GM18517 (cell line): ENCODE results near the gene PAK6.

Experiments used
- ATAC-seq: cut with Tn5 transposase; IDR thresholded peaks from one replicate; pipeline ENCODE4 v1.9.1; 2021; ENCODE audit warnings: mild to moderate bottlenecking, moderate library complexity; ENCODE audit not compliant: unreplicated experiment

PAK6 gene

DNA sequence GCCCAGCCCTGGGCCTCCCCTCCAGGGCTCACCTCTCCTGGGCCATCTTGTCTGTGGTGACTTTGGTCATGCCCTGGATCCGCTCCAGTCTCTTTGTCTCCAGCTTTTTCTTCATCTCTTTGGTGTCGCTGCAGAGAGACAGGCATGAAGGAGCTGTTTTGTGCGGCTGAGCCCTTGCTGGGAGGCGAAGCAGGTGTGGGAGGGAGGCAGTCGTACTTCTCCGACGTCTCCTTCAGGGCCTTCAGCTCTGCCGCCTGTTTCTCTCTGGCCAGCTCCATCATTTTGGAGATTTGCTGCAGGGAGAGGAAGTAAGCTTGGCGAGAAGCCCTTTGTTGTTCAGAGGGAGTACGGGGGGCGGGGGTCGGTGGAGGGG is 51.7 kb downstream of the PAK6 start:
- no peak for ATAC-seq

DNA sequence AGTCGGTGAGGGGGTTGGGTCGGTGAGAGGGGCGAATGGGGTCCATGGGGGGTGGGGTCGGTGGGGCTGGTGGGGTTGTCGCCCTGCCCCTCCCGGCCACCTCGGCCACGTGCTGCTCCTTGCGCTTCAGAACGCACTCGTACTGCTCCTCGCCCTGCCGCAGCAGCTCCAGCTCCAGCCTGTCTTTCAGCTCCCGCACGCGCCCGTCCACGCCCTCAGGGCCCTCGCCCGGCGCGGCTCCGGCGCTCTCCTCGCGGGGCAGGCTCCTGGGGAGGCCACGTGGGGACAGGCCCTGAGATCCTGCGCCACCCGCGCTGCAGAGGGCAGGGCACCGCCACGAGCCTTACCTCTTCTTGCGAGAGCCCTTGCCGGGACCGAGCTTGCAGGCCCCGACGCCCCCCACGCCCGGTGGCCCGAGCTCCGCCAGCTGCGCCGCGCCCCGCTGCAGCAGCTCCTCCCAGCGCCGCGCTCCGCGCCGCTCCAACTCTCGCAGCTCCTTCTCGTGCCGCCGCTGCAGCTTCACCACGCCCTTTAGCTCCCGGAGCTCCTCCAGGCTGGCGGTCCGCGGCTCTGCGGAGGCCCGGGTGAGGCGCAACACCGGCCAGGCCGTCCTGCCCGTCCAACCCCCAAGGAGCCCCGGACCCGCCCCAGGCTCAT is 52.2 kb downstream of the PAK6 start:
- no peak for ATAC-seq

DNA sequence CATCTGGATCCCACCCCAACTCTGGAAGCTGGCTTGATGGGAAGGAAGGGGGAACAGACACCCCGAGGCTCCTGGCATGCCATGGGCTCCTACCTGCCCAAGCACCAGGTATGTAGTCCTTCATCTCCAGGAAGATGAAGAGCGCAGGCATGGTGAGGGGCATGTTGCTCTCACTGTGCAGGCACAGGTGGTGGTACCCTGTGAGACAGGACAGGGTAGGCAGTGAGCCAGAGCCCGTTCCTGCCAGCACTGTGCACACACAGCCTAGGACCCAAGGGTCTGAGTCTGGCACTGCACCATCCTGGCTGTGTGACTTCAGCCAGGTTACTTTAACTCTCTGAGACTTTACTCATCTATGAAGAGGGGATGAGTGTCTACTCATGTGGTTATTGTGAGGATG is 53.4 kb downstream of the PAK6 start:
- ATAC-seq = no peak

DNA sequence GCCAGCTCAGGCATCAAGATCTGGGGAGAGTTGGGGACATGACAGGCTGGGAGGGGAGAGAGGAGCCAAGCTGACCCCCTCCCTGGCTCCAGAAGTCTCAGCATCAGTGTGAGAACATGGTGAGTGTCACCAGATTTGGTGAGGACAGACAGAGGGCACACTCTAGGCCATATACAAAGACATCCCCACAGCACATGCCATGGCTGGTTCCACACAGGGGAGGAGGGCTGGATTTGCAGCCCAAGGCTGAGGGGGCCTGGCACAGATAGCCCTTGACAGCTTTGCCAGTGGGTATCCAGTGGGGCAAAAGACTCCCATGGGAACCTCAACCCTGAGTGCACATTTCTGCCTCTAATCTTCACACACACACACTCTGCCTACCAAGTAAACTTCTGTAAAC is 54.1 kb downstream of the PAK6 start:
- no peak for ATAC-seq

DNA sequence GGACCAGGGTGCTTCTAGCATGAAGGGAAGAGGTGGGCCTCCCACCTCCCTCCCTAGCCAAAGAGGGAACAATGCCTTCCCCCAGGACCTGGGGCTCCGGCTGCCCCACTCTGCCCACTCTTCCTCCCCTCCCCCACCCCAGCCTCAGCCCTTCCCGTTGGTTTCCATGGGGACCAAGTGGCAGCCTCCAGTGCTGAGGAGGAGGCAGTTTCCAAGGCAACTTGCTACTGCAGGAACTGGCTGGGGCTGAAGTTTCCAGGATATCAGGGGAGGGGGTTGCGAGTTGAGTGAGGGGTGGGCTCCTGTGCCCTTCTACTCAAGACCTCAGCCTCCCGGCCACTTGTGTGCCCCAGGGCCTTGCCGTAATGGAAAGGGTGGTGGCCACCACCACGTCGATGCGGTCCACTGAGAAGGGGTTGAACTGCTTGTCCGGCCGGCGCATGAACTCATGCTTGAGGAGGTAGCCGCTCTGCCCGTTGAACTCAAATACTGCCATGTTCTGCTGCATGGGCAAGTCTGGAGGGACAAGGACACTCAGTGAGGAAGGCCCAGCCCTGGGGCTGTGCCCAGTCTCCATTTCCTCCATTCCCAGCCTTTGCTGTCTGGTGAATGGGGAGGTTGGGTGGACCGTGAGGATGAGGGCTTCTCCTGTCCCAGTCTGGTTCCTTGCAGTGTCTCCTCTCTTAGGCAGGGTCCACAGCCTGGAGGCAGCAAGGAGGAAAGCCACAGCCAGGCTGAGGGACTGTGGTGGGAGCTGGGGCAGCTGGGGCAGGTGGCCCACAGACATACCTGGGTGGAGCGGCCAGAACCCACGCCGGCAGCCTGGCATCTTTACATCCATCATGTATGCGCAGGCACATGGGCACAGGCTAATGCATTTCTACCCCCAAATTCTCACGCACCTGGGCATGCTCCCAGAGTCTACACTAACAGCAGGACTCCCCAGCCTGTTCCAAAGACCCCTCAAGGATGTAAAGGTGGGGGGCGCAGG is 55.3 kb downstream of the PAK6 start:
- no peak for ATAC-seq

DNA sequence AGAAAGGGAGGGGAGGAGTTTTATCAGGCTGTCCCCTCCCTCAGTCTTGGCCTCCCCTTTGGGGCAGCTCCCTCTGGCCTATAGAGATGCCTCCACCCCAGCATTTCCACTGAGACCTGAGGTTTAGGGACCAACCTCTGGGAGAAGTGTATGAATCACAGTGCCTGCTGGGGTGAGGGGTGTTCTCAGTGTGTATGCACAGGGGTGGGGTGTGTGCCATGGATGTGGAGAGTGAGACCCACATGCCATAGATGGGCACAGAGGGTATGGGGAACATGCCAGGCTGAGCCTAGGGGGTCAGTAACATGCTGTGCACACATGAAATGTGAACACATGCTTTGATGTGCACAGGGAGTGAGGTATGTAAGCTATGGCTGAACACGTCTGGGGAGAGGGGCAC is 56.4 kb downstream of the PAK6 start:
- ATAC-seq = no peak

DNA sequence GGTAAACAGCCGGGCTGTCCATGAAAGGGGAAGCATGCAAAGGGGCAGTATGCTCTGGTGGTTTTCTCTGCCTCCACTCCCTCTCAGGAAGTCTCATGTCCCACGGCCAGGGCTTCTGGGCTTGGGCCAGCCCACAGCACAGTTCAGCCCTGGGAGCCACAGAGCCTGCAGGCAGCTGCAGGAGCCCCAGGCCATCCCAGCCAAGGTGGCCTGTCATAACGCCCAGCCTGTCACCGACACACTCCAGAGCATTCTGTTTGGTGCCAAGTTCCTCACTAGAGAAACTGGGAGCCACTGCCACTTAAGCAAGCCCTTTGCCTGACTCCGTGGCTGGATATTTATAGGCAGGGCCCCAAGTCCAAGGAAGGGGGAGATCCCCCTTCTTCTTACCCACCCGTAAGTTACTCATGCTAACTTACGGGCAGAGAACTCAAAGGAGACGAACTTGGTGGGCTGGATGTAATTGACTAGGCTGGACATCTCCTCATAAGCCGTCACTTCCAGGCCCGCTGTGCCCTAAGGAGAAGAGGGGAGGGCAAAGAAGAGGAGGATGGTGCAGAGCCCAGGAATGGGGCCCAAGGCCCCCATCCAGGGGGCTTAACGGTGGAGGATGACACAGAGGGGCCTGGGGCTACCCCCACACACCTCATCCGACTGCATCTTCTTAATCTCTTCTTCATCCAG is 57.2 kb downstream of the PAK6 start:
- ATAC-seq = no peak

DNA sequence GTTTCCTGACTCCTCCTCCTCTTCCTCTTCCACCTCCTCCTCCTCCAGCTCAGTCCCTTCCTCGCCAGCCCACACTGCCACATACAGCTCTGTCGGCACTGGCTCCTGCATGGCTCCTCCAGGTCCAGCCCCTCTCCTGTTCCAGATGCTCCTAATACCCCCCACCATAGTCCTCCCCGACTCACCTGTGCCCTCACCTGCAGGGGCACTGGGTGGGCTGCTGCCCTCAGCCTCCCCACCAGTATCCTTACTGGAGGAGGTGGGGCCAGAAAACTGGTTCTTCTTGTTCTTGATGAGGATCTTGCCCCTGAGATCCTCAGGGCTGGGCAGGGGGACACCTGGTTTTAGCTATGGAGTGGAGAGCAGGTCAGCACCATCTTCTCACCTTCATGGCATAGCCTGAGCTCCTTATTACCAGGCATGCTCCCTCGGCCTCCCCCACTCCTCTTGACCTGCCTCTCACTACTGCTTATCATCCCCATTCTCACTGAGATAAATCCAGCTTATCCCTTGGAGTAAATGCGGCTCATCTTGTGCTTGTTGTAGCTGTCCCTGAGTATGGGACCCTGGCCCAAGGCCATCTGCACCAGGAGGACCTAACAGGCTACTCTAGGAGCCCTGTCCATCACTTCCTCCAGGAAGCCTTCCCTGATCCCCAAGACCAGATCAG is 57.8 kb downstream of the PAK6 start:
- ATAC-seq = no peak

DNA sequence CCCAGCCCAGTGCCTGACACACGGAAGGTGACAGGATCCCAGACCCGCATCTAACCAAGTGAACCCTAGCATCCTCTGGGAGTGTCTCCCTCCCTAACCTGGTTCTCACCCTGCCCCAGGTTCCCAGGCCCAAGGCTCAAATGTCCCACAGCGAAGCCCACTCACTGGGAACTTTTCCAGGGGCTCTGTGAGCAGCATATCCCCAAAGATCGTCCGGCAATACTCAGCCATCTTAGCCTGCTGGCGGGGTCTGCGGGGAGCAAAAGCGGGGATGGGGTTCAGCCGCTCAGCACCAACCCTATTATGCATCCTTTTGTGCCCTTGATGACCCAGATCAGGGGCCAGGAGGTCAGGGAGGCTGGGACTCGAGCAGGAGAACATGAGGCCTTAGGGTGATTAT is 58.5 kb downstream of the PAK6 start:
- ATAC-seq = no peak

DNA sequence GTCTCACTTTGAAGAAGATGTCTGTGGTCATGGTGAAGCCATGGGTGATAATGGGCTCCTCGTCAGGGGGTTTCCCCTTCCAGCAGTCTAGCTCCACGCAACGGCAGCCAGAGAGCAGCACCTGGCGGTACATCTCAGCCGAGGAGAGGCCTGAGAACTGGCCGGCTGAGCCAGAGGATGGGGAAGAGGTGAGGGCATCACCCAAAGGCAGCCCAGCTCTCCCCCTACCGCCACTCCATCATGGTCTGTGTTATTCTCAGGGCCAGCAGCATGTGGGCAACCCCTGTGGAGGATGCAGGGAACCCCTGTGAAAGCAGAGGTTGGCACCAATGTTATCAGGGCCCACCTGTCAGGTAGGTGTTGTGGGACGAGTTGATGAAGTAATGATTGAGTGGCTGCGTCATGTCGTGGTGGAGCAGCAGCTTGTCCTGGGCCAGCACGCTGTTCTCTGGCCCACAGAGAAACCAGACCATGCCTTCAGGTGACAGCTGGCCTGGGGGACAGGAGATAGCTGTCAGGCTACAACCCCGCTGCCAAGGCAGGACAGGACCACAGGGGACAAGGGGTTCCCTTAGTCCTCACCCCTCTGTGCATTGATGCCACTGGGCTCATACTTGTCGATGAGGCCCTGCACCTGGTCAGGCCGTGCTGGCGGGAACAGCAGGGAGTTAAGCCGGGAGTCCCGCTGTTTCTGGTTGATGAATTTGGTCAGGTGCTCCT is 59.5 kb downstream of the PAK6 start:
- ATAC-seq = no peak

DNA sequence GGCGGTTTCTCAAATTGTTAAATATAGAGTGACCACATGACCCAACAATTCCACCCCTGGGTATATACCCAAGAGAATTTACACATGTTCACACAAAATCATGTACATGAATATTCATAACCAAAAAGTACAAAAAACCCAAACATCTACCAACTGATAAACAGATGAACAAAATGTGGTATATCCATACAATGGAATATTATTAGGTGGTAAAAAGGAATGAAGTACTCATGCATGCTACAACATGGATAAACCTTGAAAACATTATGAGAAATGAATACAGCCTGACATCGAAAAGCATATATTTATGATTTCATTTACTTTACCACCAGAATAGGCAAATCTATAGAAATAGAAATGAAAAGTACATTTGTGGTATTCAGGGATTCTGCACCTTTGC is 61.5 kb downstream of the PAK6 start:
- no peak for ATAC-seq

DNA sequence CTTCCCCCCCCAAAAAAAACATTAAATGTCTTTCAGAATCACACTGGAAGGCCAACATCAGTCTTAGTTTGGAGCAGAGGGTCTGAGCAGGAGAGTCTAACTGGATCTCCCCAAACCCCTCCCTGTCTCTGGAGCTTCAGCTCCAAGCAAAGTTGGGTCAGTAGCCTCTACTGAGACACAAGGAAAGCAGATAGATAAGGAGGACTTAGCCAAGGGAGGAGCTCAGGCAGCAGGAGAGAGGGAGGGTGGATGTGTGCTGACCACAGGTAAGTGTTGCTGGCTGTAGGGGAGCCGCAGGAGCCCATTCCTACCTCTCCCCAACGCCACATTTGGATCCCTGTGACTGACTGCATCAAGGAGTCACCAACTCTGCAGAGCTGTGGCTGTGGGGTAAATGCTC is 61.9 kb downstream of the PAK6 start:
- ATAC-seq = no peak

DNA sequence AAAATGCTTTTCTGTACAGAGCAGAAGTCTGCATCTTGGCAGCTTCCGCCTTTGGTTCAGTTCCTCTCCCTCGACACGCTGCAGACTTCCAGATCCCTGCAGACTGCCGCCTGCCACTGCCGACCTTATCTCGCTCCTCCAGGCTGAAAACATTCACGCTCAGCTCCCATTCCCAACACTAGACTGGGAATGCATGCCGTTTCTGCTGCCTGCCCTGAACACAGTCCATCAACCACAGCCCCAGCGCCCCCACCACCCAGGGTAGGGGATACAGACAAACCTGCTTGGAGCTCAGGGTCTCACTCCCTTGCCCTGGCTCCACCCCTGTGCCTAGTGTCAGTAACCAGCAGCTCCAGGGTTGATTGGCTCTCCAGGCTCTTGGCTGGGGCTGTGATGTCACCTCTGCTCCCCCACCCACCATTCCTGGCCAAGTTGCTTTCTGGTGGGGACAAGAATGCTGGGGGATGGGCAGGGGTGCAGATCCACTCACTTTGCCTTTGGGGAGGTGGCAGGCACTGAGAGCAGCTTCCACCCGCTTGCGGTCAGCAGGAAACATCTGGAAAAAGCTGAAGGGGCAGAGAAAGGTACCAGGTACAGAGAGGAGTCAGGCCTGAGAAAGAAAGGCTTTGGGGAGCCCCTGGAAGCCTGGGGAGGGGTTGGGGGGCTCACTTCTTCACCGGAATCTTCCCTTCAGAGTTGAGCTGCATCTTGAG is 62.8 kb downstream of the PAK6 start:
- ATAC-seq = no peak

DNA sequence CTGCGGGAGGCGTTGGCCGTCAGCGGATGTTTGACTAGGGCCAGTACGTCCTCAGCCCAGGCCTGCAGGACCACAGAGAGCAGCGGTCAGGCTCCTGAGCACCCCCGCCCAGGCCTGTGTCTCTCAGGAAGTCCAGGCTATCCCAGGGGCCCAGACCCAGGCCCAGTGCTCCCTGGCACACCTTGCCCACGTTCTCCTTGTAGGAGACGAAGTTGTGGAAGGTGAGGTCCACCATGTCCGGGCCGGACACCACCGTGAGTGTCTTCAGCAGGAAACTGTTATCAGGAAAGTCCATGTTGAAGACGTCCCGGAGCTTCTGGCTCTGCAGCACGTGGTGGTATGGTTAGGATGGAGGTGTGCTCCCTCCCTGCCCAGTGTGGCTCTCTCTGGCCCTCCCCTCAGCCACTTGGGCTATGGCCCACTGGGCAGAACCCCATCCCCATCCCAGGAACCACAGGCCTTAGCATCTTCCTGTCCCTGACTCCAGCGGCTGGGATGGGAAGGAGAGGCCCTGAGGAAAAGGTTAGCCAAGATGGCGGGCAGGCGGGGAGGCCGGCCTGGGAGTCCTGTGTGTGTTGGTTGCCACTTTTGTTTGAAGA is 63.5 kb downstream of the PAK6 start:
- no peak for ATAC-seq

DNA sequence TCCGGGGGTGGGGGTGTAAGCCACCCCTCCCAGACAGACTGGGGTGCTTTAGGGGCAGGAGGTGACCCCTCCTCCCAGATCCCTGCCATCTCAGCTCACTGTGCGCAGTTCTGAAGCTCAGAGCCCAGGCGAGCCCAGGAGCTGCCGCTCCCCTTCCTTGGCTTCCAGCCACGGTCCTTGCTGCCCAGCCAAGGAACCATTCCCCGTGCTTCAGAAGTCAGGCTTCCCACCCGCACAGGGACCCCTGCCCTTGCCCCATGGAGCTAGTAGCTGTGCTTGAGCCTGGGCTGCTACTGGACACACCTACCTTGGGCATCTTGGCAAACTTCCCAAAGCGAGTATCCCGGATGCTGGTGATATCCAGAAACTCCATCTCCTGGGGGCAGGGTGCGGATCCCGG is 64.1 kb downstream of the PAK6 start:
- no peak for ATAC-seq

DNA sequence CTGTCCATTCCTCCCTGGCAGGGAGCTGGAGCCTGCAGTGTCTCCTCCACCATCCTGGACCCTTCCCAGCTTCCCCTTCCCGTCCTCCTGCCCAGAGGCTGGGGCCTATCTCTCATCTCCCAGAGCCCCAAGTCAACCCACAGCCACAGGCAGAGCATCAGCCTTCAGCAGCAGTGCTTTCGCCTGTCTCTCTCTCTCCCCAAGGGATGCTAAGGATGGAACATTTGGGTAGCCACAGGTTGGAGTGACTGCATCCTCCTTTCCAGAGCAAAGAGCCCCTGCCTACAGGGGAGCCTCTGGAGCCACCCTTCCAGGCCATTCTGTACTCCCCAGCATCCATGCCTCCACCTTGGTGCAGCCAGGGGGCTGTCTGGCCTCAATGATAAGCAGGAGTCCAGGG is 64.7 kb downstream of the PAK6 start:
- ATAC-seq = no peak

DNA sequence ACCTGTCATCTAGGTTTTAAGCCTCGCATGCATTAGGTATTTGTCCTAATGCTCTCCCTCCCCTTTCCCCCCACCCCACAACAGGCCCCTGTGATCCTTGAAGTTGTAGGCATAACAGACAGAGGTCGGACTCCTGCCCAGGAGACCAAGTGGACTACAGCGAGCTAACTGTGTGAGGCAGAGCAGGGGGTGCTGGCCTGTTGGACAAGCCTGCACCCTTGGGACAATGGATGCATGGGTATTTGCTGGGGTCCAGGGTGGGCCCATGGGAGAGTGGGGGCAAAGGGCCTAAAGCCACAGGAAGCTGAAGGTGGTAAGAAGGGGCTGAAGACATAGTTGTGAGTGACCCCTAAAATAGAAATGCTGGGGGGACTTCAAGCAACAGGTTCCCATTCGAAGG is 66.4 kb downstream of the PAK6 start:
- ATAC-seq = no peak

DNA sequence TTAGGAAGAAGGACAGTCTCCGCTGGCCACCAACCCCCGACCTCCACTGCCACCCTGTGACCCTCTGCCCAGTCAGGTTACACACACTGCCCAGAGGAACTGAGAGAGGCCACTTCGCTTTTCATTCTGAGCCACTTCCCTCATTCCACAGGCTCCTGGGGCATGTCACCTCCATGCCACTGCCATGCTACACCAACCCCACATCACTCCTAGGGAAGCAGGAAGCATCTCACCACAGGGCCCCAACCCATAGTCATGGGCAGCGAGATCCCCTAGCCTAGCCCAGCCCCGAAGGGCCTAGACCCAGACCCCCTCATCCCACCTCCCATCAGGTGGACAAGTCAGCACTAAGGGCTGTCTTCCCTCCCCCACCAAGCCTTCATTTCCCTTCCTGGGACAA is 67.5 kb downstream of the PAK6 start:
- ATAC-seq = no peak

DNA sequence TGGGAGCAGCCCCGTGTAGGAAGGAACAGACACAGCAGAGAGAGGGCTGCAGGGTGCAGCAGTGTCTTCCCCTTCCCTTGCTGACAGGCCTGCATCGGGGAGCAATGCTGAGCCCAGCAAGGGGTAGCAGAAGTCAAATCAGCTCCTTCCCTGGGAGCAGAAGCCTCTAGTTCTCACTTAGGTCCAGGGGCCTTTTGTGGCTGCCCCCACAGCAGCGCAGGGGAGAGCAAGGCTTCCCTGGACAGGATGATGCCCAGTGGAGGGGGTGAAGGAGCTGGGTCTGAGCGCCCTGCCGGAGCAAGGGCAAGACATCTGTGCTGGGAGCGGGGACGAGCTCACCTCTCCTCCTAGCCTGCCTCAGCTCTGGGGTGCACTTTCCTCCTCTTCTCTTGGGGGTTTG is 68.0 kb downstream of the PAK6 start:
- ATAC-seq = no peak
